ENCODE data around the gene MTHFD2L.

Gene MTHFD2L

DNA sequence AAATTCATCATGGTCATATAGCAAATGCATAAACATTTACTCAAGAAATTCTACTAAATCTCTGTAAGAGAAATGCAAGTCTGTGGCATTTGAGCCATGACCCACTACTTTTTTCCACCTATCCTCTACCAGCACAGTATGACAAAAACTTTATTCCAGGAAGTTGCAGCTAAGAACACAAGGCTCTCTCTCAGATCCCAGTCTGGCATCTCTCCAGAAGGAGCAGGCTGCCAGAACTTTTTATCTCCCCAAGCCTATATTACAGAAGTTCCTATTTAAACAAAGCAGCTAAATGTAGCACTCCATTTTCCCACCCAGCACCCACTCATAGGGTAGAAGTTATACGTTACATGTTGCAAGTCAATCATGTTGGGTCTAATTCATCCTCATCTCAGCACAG is 101.0 kb downstream of the MTHFD2L start:
- no peak overlapping the region for H3K4me3 ChIP-seq (ENCODE audit: low read depth, low read length, poor library complexity, severe bottlenecking)
- H3K36me3 ChIP-seq (ENCODE audit: insufficient read depth, low read length): no peaks in the 10 kb centered on the region
- no peak for TF ChIP-seq EZH2 (IDR thresholded peaks at IDR 0.05; ENCODE audit: borderline replicate concordance, low read length)
- TF ChIP-seq, protein P1, sequence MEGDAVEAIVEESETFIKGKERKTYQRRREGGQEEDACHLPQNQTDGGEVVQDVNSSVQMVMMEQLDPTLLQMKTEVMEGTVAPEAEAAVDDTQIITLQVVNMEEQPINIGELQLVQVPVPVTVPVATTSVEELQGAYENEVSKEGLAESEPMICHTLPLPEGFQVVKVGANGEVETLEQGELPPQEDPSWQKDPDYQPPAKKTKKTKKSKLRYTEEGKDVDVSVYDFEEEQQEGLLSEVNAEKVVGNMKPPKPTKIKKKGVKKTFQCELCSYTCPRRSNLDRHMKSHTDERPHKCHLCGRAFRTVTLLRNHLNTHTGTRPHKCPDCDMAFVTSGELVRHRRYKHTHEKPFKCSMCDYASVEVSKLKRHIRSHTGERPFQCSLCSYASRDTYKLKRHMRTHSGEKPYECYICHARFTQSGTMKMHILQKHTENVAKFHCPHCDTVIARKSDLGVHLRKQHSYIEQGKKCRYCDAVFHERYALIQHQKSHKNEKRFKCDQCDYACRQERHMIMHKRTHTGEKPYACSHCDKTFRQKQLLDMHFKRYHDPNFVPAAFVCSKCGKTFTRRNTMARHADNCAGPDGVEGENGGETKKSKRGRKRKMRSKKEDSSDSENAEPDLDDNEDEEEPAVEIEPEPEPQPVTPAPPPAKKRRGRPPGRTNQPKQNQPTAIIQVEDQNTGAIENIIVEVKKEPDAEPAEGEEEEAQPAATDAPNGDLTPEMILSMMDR (IDR thresholded peaks at IDR 0.05; ENCODE audit: low read length): no peak
- no peak overlapping the region for H3K27ac ChIP-seq (ENCODE audit: low read depth, low read length, poor library complexity, severe bottlenecking)
- no peaks in the 10 kb centered on the region for H3K79me2 ChIP-seq (ENCODE audit: insufficient read depth, low read length)
- H3K4me1 ChIP-seq (ENCODE audit: insufficient read depth, low read length, severe bottlenecking): no peaks in the 10 kb centered on the region
- H2AFZ ChIP-seq (ENCODE audit: low read length): no peak overlapping the region
- no peaks in the 10 kb centered on the region for H3K27me3 ChIP-seq (ENCODE audit: insufficient read depth, low read length)
- no peak overlapping the region for H3K9ac ChIP-seq (ENCODE audit: low read length)
- no peak overlapping the region for H3K4me2 ChIP-seq (ENCODE audit: low read length)
- H4K20me1 ChIP-seq (ENCODE audit: insufficient read depth, low read length): no peaks in the 10 kb centered on the region
- H3K9me2 ChIP-seq (ENCODE audit: low read depth, low read length): no peaks in the 10 kb centered on the region
- no peaks in the 10 kb centered on the region for H3K9me3 ChIP-seq (ENCODE audit: low read length)
- H3F3A ChIP-seq (ENCODE audit: insufficient read depth, low read length): no peaks in the 10 kb centered on the region

DNA sequence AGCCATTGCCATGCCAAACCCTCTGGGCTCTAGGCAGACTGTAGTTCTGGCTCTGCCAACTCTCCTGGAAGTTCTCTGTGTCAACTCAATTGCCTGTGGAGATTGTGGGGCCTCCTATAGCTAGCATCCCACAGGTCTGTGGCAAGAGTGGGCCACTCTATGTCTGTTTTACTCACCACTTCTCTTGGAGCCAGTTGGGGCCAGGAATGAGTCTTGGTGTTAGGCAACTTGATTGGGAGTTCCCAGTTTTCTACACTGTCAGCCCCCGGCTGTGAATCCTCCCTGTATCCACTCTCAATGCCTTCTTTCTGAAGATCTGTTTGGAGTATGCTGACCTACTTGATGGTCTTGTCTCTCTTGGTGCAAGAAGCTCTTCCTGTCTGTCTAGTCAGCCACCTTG is 102.1 kb downstream of the MTHFD2L start:
- H3F3A ChIP-seq (ENCODE audit: insufficient read depth, low read length): no peaks in the 10 kb centered on the region
- no peak overlapping the region for H3K4me3 ChIP-seq (ENCODE audit: low read depth, low read length, poor library complexity, severe bottlenecking)
- H2AFZ ChIP-seq (ENCODE audit: low read length): no peak overlapping the region
- H4K20me1 ChIP-seq (ENCODE audit: insufficient read depth, low read length): no peaks in the 10 kb centered on the region
- no peaks in the 10 kb centered on the region for H3K4me1 ChIP-seq (ENCODE audit: insufficient read depth, low read length, severe bottlenecking)
- H3K9me3 ChIP-seq (ENCODE audit: low read length): no peaks in the 10 kb centered on the region
- H3K27me3 ChIP-seq (ENCODE audit: insufficient read depth, low read length): no peaks in the 10 kb centered on the region
- H3K27ac ChIP-seq (ENCODE audit: low read depth, low read length, poor library complexity, severe bottlenecking): no peak overlapping the region
- H3K36me3 ChIP-seq (ENCODE audit: insufficient read depth, low read length): no peaks in the 10 kb centered on the region
- H3K9ac ChIP-seq (ENCODE audit: low read length): no peak overlapping the region
- TF ChIP-seq EZH2 (IDR thresholded peaks at IDR 0.05; ENCODE audit: borderline replicate concordance, low read length): no peak
- TF ChIP-seq, protein P1 (IDR thresholded peaks at IDR 0.05; ENCODE audit: low read length): no peak
- no peak overlapping the region for H3K4me2 ChIP-seq (ENCODE audit: low read length)
- H3K9me2 ChIP-seq (ENCODE audit: low read depth, low read length): no peaks in the 10 kb centered on the region
- no peaks in the 10 kb centered on the region for H3K79me2 ChIP-seq (ENCODE audit: insufficient read depth, low read length)

DNA sequence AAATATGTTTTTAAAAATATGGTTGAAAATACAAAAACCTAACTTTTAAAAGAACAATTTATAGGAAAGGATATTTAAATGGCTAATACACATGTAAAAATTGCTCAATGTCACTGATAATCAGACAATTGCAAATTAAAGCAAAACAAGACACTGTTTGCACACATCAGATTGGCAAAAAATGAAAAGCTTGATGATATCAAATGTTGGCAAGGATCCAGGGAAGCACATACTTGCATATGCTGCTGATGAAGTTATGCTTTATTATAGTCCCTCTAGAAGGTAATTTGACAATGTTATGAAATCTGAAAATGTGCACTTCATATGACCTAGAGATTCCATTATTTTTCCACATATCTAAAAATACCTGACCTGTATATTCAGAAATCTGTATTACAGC is 104.6 kb downstream of the MTHFD2L start:
- Histone ChIP-seq H3K36me3 (ENCODE audit: insufficient read depth, low read length) (no peaks in the 10 kb centered on the region), H3K4me2 (ENCODE audit: low read length) (no peak overlapping the region), H3K9me2 (ENCODE audit: low read depth, low read length) (no peaks in the 10 kb centered on the region), H3K4me3 (ENCODE audit: low read depth, low read length, poor library complexity, severe bottlenecking) (no peak overlapping the region), H3K4me1 (ENCODE audit: insufficient read depth, low read length, severe bottlenecking) (no peaks in the 10 kb centered on the region), H3K9me3 (ENCODE audit: low read length) (no peaks in the 10 kb centered on the region), H2AFZ (ENCODE audit: low read length) (no peak overlapping the region), H3F3A (ENCODE audit: insufficient read depth, low read length) (no peaks in the 10 kb centered on the region), H3K27me3 (ENCODE audit: insufficient read depth, low read length) (no peaks in the 10 kb centered on the region), H4K20me1 (ENCODE audit: insufficient read depth, low read length) (no peaks in the 10 kb centered on the region), H3K9ac (ENCODE audit: low read length) (no peak overlapping the region), H3K27ac (ENCODE audit: low read depth, low read length, poor library complexity, severe bottlenecking) (no peak overlapping the region), H3K79me2 (ENCODE audit: insufficient read depth, low read length) (no peaks in the 10 kb centered on the region)
- TF ChIP-seq, protein P1 (IDR thresholded peaks at IDR 0.05; ENCODE audit: low read length): no peak
- no peak for TF ChIP-seq EZH2 (IDR thresholded peaks at IDR 0.05; ENCODE audit: borderline replicate concordance, low read length)

Measured in OCI-LY1 (cell line).